Progenitor cell of endocrine pancreas (in vitro differentiated cells): Measurements from ENCODE around the gene APBB2. TPM values are rescaled to one million over a fixed set of nuclear protein-coding genes. Genes with fewer than 3 reads are reported as not detected.

Source experiments
- DNase-seq: peaks from one replicate; pipeline ENCODE4 v3.0.0; 2021; ENCODE audit warnings: low spot score; ENCODE audit not compliant: unreplicated experiment
- H3K27ac Mint-ChIP-seq: 2 replicates; pipeline ENCODE4 v1.8.0; 2021; ENCODE audit warnings: mild to moderate bottlenecking, moderate library complexity, mixed read lengths
- H3K27me3 Mint-ChIP-seq: 2 replicates; pipeline ENCODE4 v1.8.0; 2021; ENCODE audit warnings: mixed read lengths
- H3K36me3 Mint-ChIP-seq: 2 replicates; pipeline ENCODE4 v1.8.0; 2022; ENCODE audit warnings: mixed read lengths; ENCODE audit not compliant: insufficient read depth
- H3K4me1 Mint-ChIP-seq: 2 replicates; pipeline ENCODE4 v1.8.0; 2021; ENCODE audit warnings: low read depth, mixed read lengths
- H3K4me3 Mint-ChIP-seq: 2 replicates; pipeline ENCODE4 v1.8.0; 2021; ENCODE audit warnings: low read depth, mild to moderate bottlenecking, moderate library complexity, mixed read lengths
- H3K9me3 Mint-ChIP-seq: 2 replicates; pipeline ENCODE4 v1.8.0; 2021; ENCODE audit warnings: low read depth, mixed read lengths
- total RNA-seq: library from RNA; stranded (reverse); gene quantifications from 2 replicates; pipeline ENCODE4 v1.2.1, GENCODE V29; 2021
- TF ChIP-seq, protein P1 (sequence below): fragments of 200-600 bp; sonication (generic); IDR thresholded peaks from one replicate; pipeline ENCODE4 v1.5.0; 2021; ENCODE audit warnings: antibody characterized with exemption, mild to moderate bottlenecking; ENCODE audit not compliant: unreplicated experiment

Gene APBB2
- total RNA-seq, 1 donor from 2014 or later, result 61.7 TPM

GRCh38 chr4:41108481-41108880 lies 105.9 kb downstream of the APBB2 start:
- Mint-ChIP-seq H3K4me1 (no peaks in the 10 kb centered on the region), H3K9me3 (no peaks in the 10 kb centered on the region), H3K4me3 (no peak overlapping the region), H3K36me3 (peaks cover 5% of the 10 kb centered on the region), H3K27me3 (no peaks in the 10 kb centered on the region), H3K27ac (no peak overlapping the region)
- DNase-seq, result no peak
- TF ChIP-seq, protein P1, sequence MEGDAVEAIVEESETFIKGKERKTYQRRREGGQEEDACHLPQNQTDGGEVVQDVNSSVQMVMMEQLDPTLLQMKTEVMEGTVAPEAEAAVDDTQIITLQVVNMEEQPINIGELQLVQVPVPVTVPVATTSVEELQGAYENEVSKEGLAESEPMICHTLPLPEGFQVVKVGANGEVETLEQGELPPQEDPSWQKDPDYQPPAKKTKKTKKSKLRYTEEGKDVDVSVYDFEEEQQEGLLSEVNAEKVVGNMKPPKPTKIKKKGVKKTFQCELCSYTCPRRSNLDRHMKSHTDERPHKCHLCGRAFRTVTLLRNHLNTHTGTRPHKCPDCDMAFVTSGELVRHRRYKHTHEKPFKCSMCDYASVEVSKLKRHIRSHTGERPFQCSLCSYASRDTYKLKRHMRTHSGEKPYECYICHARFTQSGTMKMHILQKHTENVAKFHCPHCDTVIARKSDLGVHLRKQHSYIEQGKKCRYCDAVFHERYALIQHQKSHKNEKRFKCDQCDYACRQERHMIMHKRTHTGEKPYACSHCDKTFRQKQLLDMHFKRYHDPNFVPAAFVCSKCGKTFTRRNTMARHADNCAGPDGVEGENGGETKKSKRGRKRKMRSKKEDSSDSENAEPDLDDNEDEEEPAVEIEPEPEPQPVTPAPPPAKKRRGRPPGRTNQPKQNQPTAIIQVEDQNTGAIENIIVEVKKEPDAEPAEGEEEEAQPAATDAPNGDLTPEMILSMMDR, result no peak

GRCh38 chr4:41106694-41107419 lies 107.5 kb downstream of the APBB2 start:
- no peaks in the 10 kb centered on the region for H3K27me3 Mint-ChIP-seq
- TF ChIP-seq, protein P1, result no peak
- H3K27ac Mint-ChIP-seq, result no peak overlapping the region

GRCh38 chr4:41106081-41106480 lies 108.3 kb downstream of the APBB2 start:
- H3K4me1 Mint-ChIP-seq, result peaks cover 2% of the 10 kb centered on the region
- H3K27me3 Mint-ChIP-seq, result no peaks in the 10 kb centered on the region
- no peak overlapping the region for H3K4me3 Mint-ChIP-seq
- H3K9me3 Mint-ChIP-seq, result no peaks in the 10 kb centered on the region
- DNase-seq, result no peak
- TF ChIP-seq, protein P1, result no peak
- H3K36me3 Mint-ChIP-seq, result peaks cover 3% of the 10 kb centered on the region
- H3K27ac Mint-ChIP-seq, result no peak overlapping the region

More at GRCh38 chr4:41106694-41107419, 107.5 kb downstream of the APBB2 start:
- no peak for DNase-seq
- H3K9me3 Mint-ChIP-seq, result no peaks in the 10 kb centered on the region
- H3K36me3 Mint-ChIP-seq, result peaks cover 5% of the 10 kb centered on the region
- peaks cover 2% of the 10 kb centered on the region for H3K4me1 Mint-ChIP-seq
- H3K4me3 Mint-ChIP-seq, result no peak overlapping the region

DNA sequence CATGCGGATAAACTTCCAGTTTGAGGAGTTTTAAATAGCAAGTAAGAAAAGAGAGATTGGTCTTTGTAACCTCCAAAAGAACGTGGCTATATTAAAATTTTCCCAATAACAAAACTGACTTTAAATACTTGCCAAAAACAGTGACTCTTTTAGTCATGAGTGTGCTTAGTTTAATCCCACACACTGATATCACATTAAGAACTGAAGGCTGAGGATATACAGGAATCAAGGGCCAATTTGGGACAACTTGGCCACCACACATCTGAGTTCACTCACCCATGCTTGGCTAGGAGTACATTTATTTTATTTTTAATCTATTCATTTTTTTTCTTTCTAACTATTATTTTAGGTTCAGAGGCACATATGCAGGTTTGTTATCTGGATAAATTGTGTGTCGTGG lies 110.2 kb downstream of the APBB2 start:
- Mint-ChIP-seq H3K9me3 (no peaks in the 10 kb centered on the region), H3K27ac (no peak overlapping the region), H3K4me1 (peaks cover 5% of the 10 kb centered on the region), H3K27me3 (no peaks in the 10 kb centered on the region), H3K36me3 (no peaks in the 10 kb centered on the region), H3K4me3 (no peak overlapping the region)
- TF ChIP-seq, protein P1, result no peak
- no peak for DNase-seq

DNA sequence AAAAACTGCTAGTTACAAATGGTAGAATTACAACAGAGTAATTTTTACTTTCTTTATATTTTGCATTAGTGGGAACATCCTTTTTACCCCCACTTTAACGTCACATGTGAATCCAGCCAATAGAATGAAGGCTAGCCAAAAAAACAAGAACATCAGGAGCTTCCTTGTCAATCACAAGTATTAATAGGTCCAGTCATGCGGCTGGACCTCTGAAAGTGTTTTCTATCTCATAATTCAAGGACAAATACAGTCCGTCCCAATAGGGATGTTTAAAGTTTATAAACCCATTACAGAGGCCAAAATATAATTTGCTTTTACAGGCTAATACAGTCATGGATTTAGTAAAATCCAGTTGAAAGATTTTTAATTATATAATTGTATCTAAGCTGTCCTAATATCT lies 110.7 kb downstream of the APBB2 start:
- Mint-ChIP-seq H3K36me3 (no peaks in the 10 kb centered on the region), H3K27me3 (no peaks in the 10 kb centered on the region), H3K4me1 (peaks cover 8% of the 10 kb centered on the region), H3K27ac (no peak overlapping the region), H3K4me3 (no peak overlapping the region), H3K9me3 (no peaks in the 10 kb centered on the region)
- DNase-seq, result no peak
- TF ChIP-seq, protein P1, result no peak
